HepG2 (cell line): ENCODE measurements around the gene RBCK1. TPM values are rescaled to one million over a fixed set of nuclear protein-coding genes. Genes with fewer than 3 reads are reported as not detected.
A peak's percentile ranks its signal among the peaks of the same experiment; 100 is the strongest.

Experiments used
- GATAD1 ChIP-seq: IDR thresholded peaks from 2 replicates; pipeline ENCODE4 v1.6.1; 2016; ENCODE audit warnings: missing genetic modification reagents, missing compliant biosample characterization
- KDM5B ChIP-seq: sonication (generic); formaldehyde crosslinking; IDR thresholded peaks from 2 replicates; pipeline ENCODE4 v1.4.0; 2020; ENCODE audit warnings: missing genetic modification reagents, mild to moderate bottlenecking, borderline replicate concordance
- KLF16 ChIP-seq, 2 experiments: sonication (generic) in 1 of 2; formaldehyde crosslinking in 1 of 2; IDR thresholded peaks; 2 replicates each; pipeline versions ENCODE4 v1.6.1 to v1.8.0; 2016 to 2023; ENCODE audit warnings: missing genetic modification reagents in 2 of 2, missing compliant biosample characterization in 1 of 2
- MATR3 ChIP-seq: sonication (generic); formaldehyde crosslinking; IDR thresholded peaks from 2 replicates; pipeline ENCODE4 v1.4.0; 2020; ENCODE audit warnings: missing genetic modification reagents
- RAD21 ChIP-seq: fragments of 450-650 bp; formaldehyde crosslinking; IDR thresholded peaks from 2 replicates; pipeline ENCODE4 v1.5.0; 2020; ENCODE audit warnings: mild to moderate bottlenecking
- SRY ChIP-seq: sonication (generic); formaldehyde crosslinking; IDR thresholded peaks from 2 replicates; pipeline ENCODE4 v1.8.0; 2022; ENCODE audit warnings: mild to moderate bottlenecking, missing genetic modification reagents
- TCF12 ChIP-seq, 2 experiments: fragments of 450-650 bp in 1 of 2; sonication (generic) in 1 of 2; formaldehyde crosslinking in 1 of 2; IDR thresholded peaks; 2 replicates each; pipeline versions ENCODE4 v1.6.1 to v1.8.0; 2017 to 2022; ENCODE audit warnings: antibody characterized with exemption in 1 of 2, mild to moderate bottlenecking in 1 of 2, missing genetic modification reagents in 1 of 2, moderate library complexity in 1 of 2
- TCF7L2 ChIP-seq: IDR thresholded peaks from 2 replicates; pipeline ENCODE4 v1.6.1; 2011; ENCODE audit warnings: mild to moderate bottlenecking, low read depth, low read length, moderate library complexity
- ZC3H4 ChIP-seq: sonication (generic); formaldehyde crosslinking; IDR thresholded peaks from 2 replicates; pipeline ENCODE4 v1.4.0; 2020; ENCODE audit warnings: missing genetic modification reagents, borderline replicate concordance
- ZKSCAN1 ChIP-seq: fragments of 150-350 bp; IDR thresholded peaks from 2 replicates; pipeline ENCODE4 v1.6.1; 2014; ENCODE audit warnings: low read length
- ZNF10 ChIP-seq: sonication (generic); formaldehyde crosslinking; IDR thresholded peaks from 2 replicates; pipeline ENCODE4 v1.4.0; 2020; ENCODE audit warnings: mild to moderate bottlenecking, low read depth, missing genetic modification reagents, borderline replicate concordance
- ZNF484 ChIP-seq: sonication (generic); formaldehyde crosslinking; IDR thresholded peaks from 2 replicates; pipeline ENCODE4 v1.5.1; 2020; ENCODE audit warnings: mild to moderate bottlenecking, low read depth, missing genetic modification reagents, borderline replicate concordance
- ZNF605 ChIP-seq: sonication (generic); formaldehyde crosslinking; IDR thresholded peaks from 2 replicates; pipeline ENCODE4 v1.8.0; 2022; ENCODE audit warnings: mild to moderate bottlenecking, missing genetic modification reagents
- ZNF678 ChIP-seq: sonication (generic); formaldehyde crosslinking; IDR thresholded peaks from 2 replicates; pipeline ENCODE4 v1.4.0; 2020; ENCODE audit warnings: mild to moderate bottlenecking, missing genetic modification reagents
- ZSCAN12 ChIP-seq: sonication (generic); formaldehyde crosslinking; IDR thresholded peaks from 2 replicates; pipeline ENCODE4 v1.9.0; 2021; ENCODE audit warnings: mild to moderate bottlenecking, missing genetic modification reagents
- polyA plus RNA-seq, 8 experiments: library from polyadenylated mRNA; depleted of rRNA in 3 of 8; stranded (reverse) in 7 of 8; unstranded in 1 of 8; fragments of >200 nt; fragmentation: Illumina TruSeq in 4 of 8; extraction: Trizol in 4 of 8; gene quantifications; 2 replicates each; pipeline versions ENCODE4 v1.2.1 to v1.2.3, GENCODE V29; 2011 to 2016; ENCODE audit warnings: low read depth in 4 of 8, missing spikeins in 1 of 8, mixed read lengths in 1 of 8; ENCODE audit not compliant: insufficient read depth in 1 of 8
- total RNA-seq, 5 experiments: library from RNA; depleted of rRNA; stranded (reverse); fragments of >200 nt; fragmentation: Illumina TruSeq; extraction: Trizol; gene quantifications; 2 replicates each; pipeline ENCODE4 v1.2.3, GENCODE V29; 2016; ENCODE audit warnings: low read depth in 1 of 5
- TF ChIP-seq, protein P1 (sequence below): sonication (generic); formaldehyde crosslinking; IDR thresholded peaks from 2 replicates; pipeline ENCODE4 v1.4.0; 2020; ENCODE audit warnings: missing genetic modification reagents, mild to moderate bottlenecking, borderline replicate concordance
- TF ChIP-seq, protein P2 (sequence below): sonication (generic); formaldehyde crosslinking; IDR thresholded peaks from 2 replicates; pipeline ENCODE4 v1.9.0; 2022; ENCODE audit warnings: missing genetic modification reagents, mild to moderate bottlenecking, borderline replicate concordance
- TF ChIP-seq, protein P3 (sequence below): IDR thresholded peaks from 2 replicates; pipeline ENCODE4 v1.6.1; 2016; ENCODE audit warnings: low read depth
- TF ChIP-seq, protein P4 (sequence below): sonication (generic); formaldehyde crosslinking; conservative IDR thresholded peaks from 2 replicates; pipeline ENCODE4 v1.5.0; 2020; ENCODE audit warnings: missing genetic modification reagents
- TF ChIP-seq, protein P5 (sequence below): sonication (generic); formaldehyde crosslinking; IDR thresholded peaks from 2 replicates; pipeline ENCODE4 v1.4.0; 2020; ENCODE audit warnings: missing genetic modification reagents

RBCK1 gene
- total and polyA plus RNA-seq, 2 of the 13 experiments (the other 11 are each of a cell fraction or from before 2014, with no cell fraction given) = 149 to 215 TPM

DNA sequence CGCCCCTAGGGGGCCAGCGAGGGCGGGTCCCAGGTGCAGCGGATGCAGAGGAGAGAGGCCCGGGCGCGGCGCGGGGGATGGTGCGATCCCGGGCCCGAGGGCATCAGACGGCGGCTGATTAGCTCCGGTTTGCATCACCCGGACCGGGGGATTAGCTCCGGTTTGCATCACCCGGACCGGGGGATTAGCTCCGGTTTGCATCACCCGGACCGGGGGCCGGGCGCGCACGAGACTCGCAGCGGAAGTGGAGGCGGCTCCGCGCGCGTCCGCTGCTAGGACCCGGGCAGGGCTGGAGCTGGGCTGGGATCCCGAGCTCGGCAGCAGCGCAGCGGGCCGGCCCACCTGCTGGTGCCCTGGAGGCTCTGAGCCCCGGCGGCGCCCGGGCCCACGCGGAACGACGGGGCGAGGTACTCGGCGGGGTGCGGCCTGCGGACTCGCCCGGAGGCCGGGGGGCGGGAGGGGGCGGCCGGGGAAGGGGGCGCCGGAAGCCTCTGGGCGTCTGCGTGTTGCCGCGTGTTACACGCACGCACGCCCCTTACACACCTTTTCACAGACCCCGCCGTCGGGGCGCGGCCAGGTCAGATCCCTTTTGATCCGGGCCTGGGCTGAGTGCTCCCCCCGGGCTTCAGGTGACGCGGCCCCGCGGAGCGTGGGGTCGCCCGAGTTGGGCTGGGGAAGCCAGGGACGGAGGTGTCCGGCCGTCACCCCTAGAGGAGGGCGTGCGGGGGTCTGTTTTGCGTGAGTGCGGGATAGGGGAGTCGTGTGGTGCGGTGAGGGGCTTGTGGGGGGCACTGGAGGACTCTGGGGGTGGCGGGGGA, 27.1 kb upstream of the RBCK1 start (continued):
- TF ChIP-seq ZNF605 (CRISPR knock-in tag) = peak; percentile 78
- no peak for TF ChIP-seq TCF7L2
- TF ChIP-seq, protein P1, sequence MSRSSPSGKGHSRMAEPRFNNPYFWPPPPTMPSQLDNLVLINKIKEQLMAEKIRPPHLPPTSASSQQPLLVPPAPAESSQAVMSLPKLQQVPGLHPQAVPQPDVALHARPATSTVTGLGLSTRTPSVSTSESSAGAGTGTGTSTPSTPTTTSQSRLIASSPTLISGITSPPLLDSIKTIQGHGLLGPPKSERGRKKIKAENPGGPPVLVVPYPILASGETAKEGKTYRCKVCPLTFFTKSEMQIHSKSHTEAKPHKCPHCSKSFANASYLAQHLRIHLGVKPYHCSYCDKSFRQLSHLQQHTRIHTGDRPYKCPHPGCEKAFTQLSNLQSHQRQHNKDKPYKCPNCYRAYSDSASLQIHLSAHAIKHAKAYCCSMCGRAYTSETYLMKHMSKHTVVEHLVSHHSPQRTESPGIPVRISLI (CRISPR knock-in tag) = peak; percentile 98
- peak; percentile 86 for TF ChIP-seq RAD21 (CRISPR knock-in tag)
- TF ChIP-seq ZC3H4 (CRISPR knock-in tag) = peak; percentile 58; the same call in 1 of the 2 replicates
- TF ChIP-seq, protein P2, sequence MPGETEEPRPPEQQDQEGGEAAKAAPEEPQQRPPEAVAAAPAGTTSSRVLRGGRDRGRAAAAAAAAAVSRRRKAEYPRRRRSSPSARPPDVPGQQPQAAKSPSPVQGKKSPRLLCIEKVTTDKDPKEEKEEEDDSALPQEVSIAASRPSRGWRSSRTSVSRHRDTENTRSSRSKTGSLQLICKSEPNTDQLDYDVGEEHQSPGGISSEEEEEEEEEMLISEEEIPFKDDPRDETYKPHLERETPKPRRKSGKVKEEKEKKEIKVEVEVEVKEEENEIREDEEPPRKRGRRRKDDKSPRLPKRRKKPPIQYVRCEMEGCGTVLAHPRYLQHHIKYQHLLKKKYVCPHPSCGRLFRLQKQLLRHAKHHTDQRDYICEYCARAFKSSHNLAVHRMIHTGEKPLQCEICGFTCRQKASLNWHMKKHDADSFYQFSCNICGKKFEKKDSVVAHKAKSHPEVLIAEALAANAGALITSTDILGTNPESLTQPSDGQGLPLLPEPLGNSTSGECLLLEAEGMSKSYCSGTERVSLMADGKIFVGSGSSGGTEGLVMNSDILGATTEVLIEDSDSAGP (CRISPR knock-in tag) = no peak
- TF ChIP-seq ZNF484 (CRISPR knock-in tag) = no peak
- TF ChIP-seq ZSCAN12 (CRISPR knock-in tag) = peak; percentile 69; the same call in 1 of the 2 replicates
- peak; percentile 88 for TF ChIP-seq KDM5B (CRISPR knock-in tag)
- TF ChIP-seq GATAD1 = peak; percentile 62
- peak; percentile 96 for TF ChIP-seq SRY
- TF ChIP-seq MATR3 (CRISPR knock-in tag) = no peak
- TF ChIP-seq ZNF10 (CRISPR knock-in tag) = 0 out of 2 replicates have a peak, but pooled peaks have one; percentile 38
- TF ChIP-seq, protein P3, sequence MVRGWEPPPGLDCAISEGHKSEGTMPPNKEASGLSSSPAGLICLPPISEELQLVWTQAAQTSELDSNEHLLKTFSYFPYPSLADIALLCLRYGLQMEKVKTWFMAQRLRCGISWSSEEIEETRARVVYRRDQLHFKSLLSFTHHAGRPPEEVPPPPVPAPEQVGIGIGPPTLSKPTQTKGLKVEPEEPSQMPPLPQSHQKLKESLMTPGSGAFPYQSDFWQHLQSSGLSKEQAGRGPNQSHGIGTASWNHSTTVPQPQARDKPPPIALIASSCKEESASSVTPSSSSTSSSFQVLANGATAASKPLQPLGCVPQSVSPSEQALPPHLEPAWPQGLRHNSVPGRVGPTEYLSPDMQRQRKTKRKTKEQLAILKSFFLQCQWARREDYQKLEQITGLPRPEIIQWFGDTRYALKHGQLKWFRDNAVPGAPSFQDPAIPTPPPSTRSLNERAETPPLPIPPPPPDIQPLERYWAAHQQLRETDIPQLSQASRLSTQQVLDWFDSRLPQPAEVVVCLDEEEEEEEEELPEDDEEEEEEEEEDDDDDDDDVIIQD (CRISPR knock-in tag) = no peak
- TF ChIP-seq, protein P4, sequence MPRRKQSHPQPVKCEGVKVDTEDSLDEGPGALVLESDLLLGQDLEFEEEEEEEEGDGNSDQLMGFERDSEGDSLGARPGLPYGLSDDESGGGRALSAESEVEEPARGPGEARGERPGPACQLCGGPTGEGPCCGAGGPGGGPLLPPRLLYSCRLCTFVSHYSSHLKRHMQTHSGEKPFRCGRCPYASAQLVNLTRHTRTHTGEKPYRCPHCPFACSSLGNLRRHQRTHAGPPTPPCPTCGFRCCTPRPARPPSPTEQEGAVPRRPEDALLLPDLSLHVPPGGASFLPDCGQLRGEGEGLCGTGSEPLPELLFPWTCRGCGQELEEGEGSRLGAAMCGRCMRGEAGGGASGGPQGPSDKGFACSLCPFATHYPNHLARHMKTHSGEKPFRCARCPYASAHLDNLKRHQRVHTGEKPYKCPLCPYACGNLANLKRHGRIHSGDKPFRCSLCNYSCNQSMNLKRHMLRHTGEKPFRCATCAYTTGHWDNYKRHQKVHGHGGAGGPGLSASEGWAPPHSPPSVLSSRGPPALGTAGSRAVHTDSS (CRISPR knock-in tag) = no peak; the same call in 1 of the 2 replicates
- peak; percentile 88; the same call in 1 of the 2 replicates for TF ChIP-seq ZNF678
- no peak for TF ChIP-seq ZKSCAN1
- TF ChIP-seq KLF16 (CRISPR knock-in tag; IDR thresholded peaks at IDR 0.05) = peak in 1 of 2 experiments; percentile 94; a peak in 2 of 4 replicates
- no peak for TF ChIP-seq TCF12 (IDR thresholded peaks at IDR 0.05)
- TF ChIP-seq TCF12 (CRISPR knock-in tag; IDR thresholded peaks at IDR 0.05) = peak; percentile 69
- TF ChIP-seq, protein P5, sequence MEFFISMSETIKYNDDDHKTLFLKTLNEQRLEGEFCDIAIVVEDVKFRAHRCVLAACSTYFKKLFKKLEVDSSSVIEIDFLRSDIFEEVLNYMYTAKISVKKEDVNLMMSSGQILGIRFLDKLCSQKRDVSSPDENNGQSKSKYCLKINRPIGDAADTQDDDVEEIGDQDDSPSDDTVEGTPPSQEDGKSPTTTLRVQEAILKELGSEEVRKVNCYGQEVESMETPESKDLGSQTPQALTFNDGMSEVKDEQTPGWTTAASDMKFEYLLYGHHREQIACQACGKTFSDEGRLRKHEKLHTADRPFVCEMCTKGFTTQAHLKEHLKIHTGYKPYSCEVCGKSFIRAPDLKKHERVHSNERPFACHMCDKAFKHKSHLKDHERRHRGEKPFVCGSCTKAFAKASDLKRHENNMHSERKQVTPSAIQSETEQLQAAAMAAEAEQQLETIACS (CRISPR knock-in tag) = peak; percentile 85
